HG03196 (cell line): Measurements from ENCODE around the gene RUSC1.

Experiments
- ATAC-seq: cut with Tn5 transposase; IDR thresholded peaks from one replicate; pipeline ENCODE4 v1.9.1; 2021; ENCODE audit not compliant: unreplicated experiment

RUSC1 gene

GRCh38 chr1:155294520-155295182, 26.0 kb upstream of the RUSC1 start:
- no peak for ATAC-seq

- no peak for ATAC-seq
These were observed 25.3 kb upstream of the RUSC1 start for GRCh38 chr1:155295183-155295941.

- ATAC-seq = no peak
These were observed 24.8 kb upstream of the RUSC1 start for GRCh38 chr1:155295942-155296267.

GRCh38 chr1:155296661-155297060, 24.0 kb upstream of the RUSC1 start:
- no peak for ATAC-seq

GRCh38 chr1:155297384-155297783, 23.3 kb upstream of the RUSC1 start:
- no peak for ATAC-seq

GRCh38 chr1:155300024-155300423, 20.7 kb upstream of the RUSC1 start:
- ATAC-seq = no peak

- no peak for ATAC-seq
These were observed 20.0 kb upstream of the RUSC1 start for GRCh38 chr1:155300553-155301329.

- no peak for ATAC-seq
These were observed 19.3 kb upstream of the RUSC1 start, which contains the start of gene PKLR for GRCh38 chr1:155301342-155301841. TSS of gene PKLR (minus strand) at chr1:155301438. CDS start at chr1:155301395, 43 bp downstream.

- ATAC-seq = no peak
These were observed 16.1 kb upstream of the RUSC1 start for GRCh38 chr1:155304558-155305063.

GRCh38 chr1:155305881-155306391, 14.8 kb upstream of the RUSC1 start:
- ATAC-seq = no peak

- no peak for ATAC-seq
These were observed 13.4 kb upstream of the RUSC1 start for GRCh38 chr1:155307247-155307740.

- peak; percentile 94 for ATAC-seq
These were observed 11.9 kb upstream of the RUSC1 start, which contains the start of gene FDPS for GRCh38 chr1:155308493-155309422. TSS of gene FDPS (plus strand) at chr1:155308866. CDS start at chr1:155309790, 924 bp downstream.

GRCh38 chr1:155309423-155310021, 11.2 kb upstream of the RUSC1 start:
- ATAC-seq = no peak

GRCh38 chr1:155313261-155313660, 7.4 kb upstream of the RUSC1 start:
- no peak for ATAC-seq

- no peak for ATAC-seq
These were observed 3.8 kb upstream of the RUSC1 start for GRCh38 chr1:155316922-155317321.

GRCh38 chr1:155318082-155318481, 2.6 kb upstream of the RUSC1 start:
- ATAC-seq = no peak

GRCh38 chr1:155319536-155319935, 1.2 kb upstream of the RUSC1 start:
- ATAC-seq = no peak

- ATAC-seq = no peak
These were observed 442 bp upstream of the RUSC1 start for GRCh38 chr1:155320252-155320651.
